IPS DF 4.7 (cell line): ENCODE measurements around the gene CSPG5.

Experiments used
- DNase-seq: peaks from one replicate; pipeline ENCODE4 v3.0.0-alpha.2; 2013; ENCODE audit warnings: low spot score; ENCODE audit errors: extremely low read depth

The CSPG5 gene

GRCh38 chr3:47588053-47588452 is 9.4 kb upstream of the CSPG5 start:
- no peak for DNase-seq

GRCh38 chr3:47586746-47587145 is 8.1 kb upstream of the CSPG5 start:
- no peak for DNase-seq

GRCh38 chr3:47583320-47584075 is 4.8 kb upstream of the CSPG5 start:
- no peak for DNase-seq

- DNase-seq: no peak
Observed at GRCh38 chr3:47581835-47582234, 3.2 kb upstream of the CSPG5 start.

- no peak for DNase-seq
Observed at GRCh38 chr3:47581422-47581821, 2.8 kb upstream of the CSPG5 start.

- no peak for DNase-seq
Observed at GRCh38 chr3:47580481-47580880, 1.8 kb upstream of the CSPG5 start.

GRCh38 chr3:47579875-47580274 is 1.2 kb upstream of the CSPG5 start:
- DNase-seq: no peak

- DNase-seq: no peak
Observed at GRCh38 chr3:47578119-47578632, 489 bp downstream of the CSPG5 start.

- DNase-seq: no peak
Observed at GRCh38 chr3:47577583-47578118, 1.0 kb downstream of the CSPG5 start.

- DNase-seq: no peak
Observed at GRCh38 chr3:47573190-47574172, 5.2 kb downstream of the CSPG5 start.

- no peak for DNase-seq
Observed at GRCh38 chr3:47571391-47572175, 7.1 kb downstream of the CSPG5 start.

GRCh38 chr3:47568901-47569300 is 9.8 kb downstream of the CSPG5 start:
- no peak for DNase-seq

GRCh38 chr3:47567149-47567548 is 11.5 kb downstream of the CSPG5 start:
- no peak for DNase-seq

- no peak for DNase-seq
Observed at GRCh38 chr3:47566667-47567066, 12.0 kb downstream of the CSPG5 start.

GRCh38 chr3:47565734-47566550 is 12.7 kb downstream of the CSPG5 start:
- DNase-seq: no peak

- no peak for DNase-seq
Observed at GRCh38 chr3:47556351-47556750, 22.3 kb downstream of the CSPG5 start.

GRCh38 chr3:47554335-47554734 is 24.3 kb downstream of the CSPG5 start:
- no peak for DNase-seq

- DNase-seq: no peak
Observed at GRCh38 chr3:47553407-47553806, 25.3 kb downstream of the CSPG5 start.

- DNase-seq: no peak
Observed at GRCh38 chr3:47542471-47543173, 36.0 kb downstream of the CSPG5 start.
